Measurements from ENCODE around the gene SAA4. TPM values are rescaled to one million over a fixed set of nuclear protein-coding genes. Genes with fewer than 3 reads are reported as not detected.
"Not testable (repeated sequence)": the region's sequence is repeated elsewhere in the genome, so short reads cannot be mapped to it uniquely, and the experiment has no call there.

The SAA4 gene
- polyA plus RNA-seq, 4 donors, result not detected

DNA sequence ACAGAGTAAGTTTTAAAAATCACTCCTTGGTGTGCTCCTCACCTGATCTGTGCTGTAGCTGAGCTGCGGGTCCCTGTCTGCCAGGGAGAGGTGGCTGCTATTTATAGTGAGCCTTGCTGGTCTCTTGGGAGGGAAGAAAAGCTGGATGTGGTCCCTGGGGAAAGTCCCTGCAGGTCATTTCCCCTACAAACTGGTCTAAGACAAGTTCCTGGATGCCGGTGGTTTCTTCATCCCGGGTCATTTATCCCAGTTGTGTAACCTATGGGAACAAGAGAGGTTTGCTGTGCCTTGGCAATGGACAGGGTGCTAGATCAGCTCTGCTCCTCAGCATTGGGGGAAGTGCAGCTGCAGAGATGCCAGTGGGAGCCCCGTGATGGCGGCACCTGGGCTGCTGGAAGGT is 12.0 kb upstream of the SAA4 start, which contains the start of gene SAA2:
TSS of gene SAA2 (minus strand) at position 108 of the 400 bp plus-strand sequence. CDS start 657 bp downstream, outside the sequence.
- DNase-seq (ENCODE audit: low read depth in 4 of 4, low spot score in 3 of 4), result no peak

DNA sequence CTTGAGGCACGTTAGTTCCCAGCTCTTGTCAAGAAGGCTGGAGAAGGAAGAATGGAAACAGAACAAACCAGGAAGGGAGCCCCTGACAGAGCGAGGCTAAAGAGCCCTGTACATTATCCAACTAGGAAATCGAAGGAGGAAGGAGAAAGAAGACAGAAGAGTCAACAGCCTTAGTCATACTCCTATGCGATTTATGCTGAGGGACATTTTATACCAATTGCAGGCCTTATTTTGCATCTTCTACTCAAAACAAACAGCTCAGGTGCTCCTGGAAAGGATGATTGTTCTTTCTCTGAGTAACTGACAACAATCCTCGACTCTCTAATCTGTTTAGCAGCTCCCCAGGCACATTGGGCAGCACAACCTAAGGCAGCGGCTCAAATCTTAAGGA is 10.6 kb upstream of the SAA4 start:
- not testable (repeated sequence) for DNase-seq (ENCODE audit: low read depth in 4 of 4, low spot score in 3 of 4)

DNA sequence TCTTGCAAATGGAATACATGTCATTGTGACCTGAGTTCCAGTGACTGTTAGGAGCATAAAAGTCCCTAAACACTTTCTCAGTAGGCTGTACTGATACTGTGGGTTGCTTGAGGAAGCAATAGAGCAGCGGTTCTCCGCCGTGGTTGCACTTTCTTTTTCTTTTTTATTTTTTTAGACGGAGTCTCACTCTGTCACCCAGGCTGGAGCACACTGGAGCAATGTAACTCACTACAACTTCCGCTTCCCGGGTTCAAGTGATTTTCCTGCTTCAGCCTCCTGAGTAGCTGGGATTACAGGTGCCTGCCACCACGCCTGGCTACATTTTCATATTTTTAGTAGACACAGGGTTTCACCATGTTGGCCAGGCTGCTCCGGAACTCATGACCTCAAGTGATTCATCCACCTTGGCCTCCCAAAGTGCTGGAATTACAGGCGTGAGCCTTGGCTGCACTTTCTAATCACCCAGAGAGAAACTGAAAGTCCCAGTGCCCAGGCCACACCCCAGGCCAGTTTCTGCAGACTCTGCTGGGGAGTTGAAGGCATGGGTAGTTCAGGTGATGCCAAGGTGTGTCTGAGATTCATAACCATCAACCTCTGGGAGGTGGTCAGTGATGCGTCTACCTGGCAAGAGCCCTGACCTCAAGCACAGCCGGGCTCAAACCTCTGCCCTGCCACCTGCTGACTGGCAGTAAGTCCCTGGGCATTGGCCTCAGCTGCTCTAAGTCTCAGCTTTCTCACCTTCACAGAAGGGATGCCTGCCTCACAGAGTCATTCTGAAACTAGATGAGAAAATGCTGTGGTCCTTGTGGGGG is 10.0 kb upstream of the SAA4 start:
- DNase-seq (ENCODE audit: low read depth in 4 of 4, low spot score in 3 of 4), result not testable (repeated sequence)

DNA sequence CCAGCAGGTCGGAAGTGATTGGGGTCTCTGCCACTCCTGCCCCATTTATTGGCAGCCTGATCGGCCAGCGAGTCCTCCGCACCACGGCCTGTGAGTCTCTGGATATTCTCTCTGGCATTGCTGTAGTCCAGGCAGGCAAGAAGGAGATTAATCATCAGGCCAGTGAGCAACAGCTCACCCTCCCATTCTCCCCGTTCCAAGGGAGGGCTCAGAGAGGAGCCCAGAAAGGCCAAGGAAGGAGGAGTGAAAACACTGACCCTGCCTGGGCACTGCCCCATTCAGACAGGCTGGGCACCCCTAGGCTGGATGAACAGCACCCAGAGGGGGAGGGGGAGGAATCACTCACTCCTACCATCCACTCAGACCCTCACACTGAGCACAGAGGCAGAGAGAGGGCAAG is 8.8 kb upstream of the SAA4 start:
- no peak for DNase-seq (ENCODE audit: low read depth in 4 of 4, low spot score in 3 of 4)

DNA sequence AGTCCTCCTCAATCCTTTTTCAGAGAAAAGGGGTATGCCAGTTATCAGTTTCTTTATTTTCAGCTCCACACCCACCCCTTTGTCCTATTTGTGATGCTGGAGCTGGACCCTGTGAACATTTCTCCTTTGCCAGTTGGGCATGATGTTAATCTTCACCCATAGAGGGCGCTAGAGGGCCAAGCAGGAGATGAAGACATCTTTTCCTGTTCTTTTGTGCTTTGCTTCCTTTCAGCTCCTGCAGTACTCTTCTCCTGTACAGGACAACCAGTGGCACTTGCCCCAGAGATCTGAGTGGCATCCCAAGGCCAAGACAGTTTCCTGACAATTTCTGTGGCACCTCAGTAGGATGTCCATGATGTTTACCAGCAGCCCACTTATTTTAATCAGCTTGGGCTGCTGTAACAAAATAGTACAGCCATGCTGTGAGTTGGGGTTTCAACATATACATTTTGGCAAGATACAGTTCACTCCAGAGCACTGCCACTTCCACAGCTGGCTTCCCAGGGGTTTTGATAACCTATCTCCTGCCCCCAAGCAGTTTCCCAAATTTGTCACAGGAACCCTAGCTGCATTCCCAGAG is 7.3 kb upstream of the SAA4 start:
- peak in 2 of 4 donors; percentile 12 to 13 for DNase-seq (ENCODE audit: low read depth in 4 of 4, low spot score in 3 of 4)

DNA sequence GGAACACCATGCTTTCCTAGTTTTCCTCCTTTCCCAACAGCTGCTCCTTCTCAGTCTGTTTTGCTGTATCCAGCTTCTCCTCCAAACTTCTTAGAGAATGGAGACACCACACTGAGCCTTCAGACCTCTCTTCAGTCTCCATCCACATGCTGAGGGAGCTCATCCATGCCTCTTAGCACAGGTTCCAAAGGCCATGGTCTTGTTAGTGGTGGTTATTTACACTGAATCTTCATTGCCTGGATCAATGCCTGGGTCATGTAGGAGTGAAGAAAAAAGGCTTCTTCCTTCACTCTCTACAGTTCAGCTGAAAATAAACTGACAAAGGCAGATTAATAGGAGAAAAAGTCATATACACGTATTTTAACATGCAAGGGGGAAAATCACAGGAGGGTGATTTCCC is 3.1 kb upstream of the SAA4 start:
- no peak for DNase-seq (ENCODE audit: low read depth in 4 of 4, low spot score in 3 of 4)

DNA sequence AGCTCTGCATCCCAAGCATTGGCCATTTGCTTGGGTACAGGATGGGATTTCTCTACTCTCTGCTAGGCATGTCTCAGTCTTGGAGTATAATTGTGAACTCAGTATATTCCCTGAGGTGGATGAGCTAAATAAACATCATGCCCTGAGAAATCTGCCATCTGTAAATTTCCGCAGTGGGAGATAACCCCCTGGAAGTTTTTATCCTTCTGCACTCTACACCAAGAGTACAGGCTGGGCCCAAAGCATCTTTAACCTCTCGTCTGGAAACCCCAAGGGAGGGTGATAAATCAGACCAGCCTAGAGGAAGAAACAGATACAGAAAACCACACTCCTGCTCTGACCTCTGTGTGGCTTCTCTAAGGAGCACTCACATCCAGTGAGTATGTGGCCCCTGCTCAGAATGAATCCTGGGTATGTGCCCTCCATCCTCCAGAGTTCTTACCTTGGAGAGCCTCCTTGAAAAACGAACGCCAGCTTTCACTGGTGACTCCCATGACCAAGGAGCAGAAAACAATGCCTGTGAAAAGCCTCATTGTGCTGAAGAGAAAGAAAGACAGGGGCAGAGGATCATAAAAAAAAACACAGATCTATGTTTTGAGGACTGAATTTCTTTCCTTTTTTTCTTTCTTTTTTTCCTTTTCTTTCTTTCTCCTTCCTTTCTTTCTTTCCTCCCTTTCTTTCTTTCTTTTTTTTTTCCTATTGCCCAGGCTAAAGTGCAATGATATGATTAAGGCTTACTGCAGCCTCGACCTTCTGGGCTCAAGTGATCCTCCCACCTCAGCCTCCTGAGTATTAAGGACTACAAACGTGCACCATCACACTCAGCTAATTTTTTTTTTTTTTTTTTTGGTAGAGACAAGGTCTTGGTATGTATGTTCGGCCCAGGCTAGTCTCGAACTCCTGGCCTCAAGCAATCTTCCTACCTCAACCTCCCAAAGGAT is 938 bp downstream of the SAA4 start:
- no peak for DNase-seq (ENCODE audit: low read depth in 4 of 4, low spot score in 3 of 4)

DNA sequence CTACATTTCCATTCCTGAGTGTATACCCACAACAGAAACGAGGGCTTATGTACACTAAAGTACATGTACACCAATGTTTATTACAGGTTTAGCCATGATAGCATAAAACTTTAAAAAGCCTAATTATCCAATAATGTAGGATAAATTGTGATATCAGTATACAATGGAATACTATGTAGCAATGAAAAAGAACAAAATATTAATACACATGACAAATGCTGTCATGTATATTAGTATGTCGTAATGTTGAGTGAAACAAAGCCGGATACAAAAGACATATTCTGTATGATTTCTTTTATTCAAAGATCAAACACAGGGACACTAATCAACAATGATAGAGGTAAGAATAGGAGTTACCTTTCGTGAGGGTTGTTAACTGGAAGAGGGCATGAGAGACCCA is 2.7 kb downstream of the SAA4 start:
- DNase-seq (ENCODE audit: low read depth in 4 of 4, low spot score in 3 of 4), result no peak

DNA sequence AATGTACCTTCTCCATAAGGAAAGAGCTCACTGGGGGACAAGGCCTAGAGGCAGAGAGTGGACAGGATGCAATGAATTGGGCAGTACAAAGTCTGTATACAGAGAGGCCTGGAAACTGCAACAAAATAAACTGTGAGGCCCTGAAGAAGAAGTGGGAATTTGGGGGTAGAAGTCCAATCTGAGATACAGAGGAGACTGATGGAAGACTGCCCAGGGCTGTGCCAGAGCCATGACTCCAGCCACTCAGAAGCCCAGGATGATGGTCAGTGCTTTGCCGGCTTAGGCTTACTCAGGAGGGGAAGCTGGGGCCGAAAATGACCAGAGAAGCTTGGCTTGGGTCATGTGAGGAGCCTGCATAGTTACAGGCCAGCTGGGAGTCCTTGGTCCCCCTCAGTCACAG is 5.7 kb downstream of the SAA4 start:
- no peak for DNase-seq (ENCODE audit: low read depth in 4 of 4, low spot score in 3 of 4)

DNA sequence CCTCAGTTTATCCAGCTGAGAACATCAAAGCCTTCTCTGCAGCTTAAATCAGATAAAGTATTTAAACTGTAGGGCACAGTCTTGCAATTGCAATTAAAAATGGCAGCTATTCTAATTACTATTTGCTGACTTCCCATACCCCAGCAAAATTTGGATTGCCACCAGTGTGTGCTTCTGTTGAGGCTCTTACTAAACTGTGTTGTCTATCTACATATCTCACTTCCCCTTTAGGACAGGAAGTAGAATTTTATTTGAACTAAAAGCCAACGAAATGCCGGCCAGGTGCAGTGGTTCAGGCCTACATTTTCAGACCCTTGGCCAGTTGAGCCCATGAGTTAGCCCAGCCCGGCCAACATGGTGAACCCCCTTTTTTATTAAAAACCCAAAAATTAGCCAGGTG is 7.1 kb downstream of the SAA4 start:
- DNase-seq (ENCODE audit: low read depth in 4 of 4, low spot score in 3 of 4), result no peak

DNA sequence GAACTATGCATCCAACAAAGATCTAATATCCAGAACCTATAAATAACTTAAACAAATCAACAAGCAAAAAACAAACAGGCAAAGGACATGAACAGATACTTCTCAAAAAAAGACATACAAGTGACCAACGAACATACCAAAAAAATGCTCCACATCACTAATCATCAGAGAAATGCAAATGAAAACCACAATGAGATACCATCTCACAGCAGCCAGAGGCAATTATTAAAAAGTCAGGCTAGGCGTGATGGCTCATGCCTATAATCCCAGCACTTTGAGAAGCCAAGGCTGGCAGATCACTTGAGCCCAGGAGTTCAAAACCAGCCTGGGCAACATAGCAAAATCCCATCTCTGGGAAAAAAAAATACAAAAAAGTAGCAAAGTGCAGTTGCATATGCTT is 10.7 kb downstream of the SAA4 start:
- no peak for DNase-seq (ENCODE audit: low read depth in 4 of 4, low spot score in 3 of 4)

DNA sequence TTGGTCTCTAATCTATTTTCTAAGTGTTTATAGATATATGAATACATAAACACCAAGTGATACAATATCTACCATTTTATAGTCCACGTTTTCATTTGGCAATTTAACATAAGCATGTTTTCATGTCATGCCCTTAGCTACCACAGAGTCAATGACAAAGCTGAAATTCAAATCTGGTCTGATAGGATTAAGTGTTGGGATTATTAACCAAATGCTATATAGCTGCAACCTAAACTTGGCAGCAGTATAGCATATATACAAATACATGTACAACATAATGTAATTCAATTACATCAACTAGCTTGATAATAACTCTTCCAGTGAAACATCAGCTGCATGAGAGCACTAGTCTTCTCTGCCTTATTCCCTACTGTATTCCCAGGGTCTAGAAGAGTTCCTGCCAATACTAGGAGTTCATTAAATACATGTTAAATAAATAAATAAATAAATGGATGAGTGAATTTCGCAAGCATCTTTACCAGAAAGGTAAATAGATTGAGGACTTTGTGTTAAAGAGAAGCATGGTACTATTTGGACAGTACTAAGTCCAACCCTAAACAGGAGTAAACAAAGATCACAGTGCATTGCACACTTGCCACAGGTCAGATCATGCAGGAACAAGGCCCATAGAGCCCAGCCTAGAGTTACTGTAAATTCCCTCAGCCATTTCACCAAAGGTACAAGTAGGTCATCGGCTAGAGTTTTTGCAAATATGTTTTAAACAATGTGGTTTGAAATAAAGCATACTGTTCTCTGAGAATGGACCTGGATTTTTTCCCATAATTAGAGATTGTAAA is 12.8 kb downstream of the SAA4 start:
- DNase-seq (ENCODE audit: low read depth in 4 of 4, low spot score in 3 of 4), result no peak

DNA sequence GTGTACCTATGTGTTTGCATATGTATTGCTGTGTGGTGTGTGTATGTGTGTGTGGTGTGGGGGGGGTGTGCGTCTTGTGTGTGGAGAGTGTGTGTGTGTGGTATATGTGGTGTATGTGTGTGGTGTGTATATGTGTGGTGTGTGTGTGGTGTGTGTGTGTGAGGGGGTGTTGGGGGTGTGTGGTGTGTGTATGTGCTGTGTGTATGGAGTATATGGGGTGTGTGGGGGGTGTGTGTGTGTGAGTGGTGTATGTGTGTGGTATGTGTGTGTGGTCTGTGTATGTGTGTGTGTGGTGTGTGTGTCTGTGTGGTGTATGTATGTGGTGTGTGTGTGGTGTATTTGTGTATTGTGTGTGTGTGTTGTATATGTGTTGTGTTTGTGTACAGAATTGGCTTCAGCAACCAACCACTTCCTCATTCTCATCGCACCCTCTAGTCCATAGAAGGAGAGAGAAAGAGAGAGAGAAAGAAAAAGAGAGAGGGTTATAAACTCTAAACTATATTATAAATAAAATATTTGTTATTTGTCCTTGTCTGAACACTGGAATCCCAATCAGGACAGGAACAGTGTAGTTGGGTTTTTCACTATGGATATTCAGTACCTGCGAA is 13.7 kb downstream of the SAA4 start:
- no peak for DNase-seq (ENCODE audit: low read depth in 4 of 4, low spot score in 3 of 4)

DNA sequence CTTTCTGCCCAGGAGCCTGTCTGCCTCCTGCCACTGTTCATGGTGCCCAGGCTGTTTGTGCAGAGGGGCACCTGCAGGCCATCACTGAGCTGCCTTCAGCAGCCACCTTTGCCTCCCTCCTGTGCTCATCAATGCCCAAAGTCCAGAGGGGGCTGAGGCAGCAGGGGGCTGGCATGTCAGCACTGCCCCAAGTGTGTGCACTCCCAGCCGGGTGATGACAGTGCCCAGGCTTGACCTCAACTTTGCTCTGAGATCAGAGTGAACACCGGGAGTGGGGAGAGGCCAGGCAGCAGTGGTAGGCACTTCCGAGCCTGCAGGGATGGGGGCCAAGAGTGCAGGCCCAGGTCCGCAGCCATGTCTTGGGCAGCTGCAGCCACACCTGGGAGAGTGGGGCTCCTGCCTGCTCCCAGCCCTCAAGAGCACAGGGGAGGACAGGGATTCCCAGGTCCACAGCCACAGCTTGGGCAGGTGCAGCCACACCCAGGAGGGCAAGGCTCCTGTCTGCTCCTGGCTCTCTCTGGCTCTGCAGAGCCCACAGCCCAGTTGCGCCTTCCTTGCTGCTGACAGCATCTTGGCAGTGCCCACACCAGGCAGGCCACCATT is 15.2 kb downstream of the SAA4 start:
- DNase-seq (ENCODE audit: low read depth in 4 of 4, low spot score in 3 of 4), result no peak

DNA sequence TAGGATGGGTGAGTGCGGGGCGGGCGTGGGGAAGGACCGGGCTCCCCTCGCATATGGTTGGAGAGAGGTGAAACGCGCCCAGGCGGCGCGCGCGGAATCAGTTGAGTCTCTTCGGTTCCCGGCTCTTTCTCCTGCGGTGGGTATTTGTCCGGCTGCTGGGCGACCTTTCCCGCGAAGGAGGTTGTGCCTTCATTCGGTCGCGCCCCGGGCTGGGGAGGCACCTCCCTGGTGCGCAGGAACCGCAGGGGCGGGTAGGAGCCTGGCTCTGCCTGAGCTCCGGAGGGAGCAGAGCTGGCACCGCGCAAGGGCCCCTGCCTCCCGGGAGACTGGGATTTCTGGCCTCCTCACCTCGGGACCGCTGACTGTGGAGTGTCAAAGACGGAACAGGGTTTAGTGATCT is 27.5 kb downstream of the SAA4 start:
- no peak for DNase-seq (ENCODE audit: low read depth in 4 of 4, low spot score in 3 of 4)

DNA sequence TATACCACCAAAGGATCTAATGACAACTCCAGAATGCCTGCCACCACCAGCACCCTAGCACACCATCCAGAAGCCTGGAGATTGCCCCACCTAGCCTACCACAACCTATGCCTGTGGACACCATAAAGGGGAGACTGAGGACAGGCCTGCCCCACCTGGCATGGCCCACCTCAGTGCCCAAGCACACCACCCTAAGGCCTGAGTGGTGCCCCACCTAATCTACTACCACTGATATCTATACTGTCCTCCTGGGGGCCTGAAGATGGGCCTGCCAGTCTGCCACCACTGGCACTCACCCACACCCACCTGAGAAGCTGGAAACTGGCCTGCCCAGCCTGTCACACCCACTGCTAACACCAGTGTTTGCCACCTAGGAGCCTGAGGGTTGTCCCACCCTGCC is 31.8 kb downstream of the SAA4 start:
- DNase-seq (ENCODE audit: low read depth in 4 of 4, low spot score in 3 of 4), result no peak

DNA sequence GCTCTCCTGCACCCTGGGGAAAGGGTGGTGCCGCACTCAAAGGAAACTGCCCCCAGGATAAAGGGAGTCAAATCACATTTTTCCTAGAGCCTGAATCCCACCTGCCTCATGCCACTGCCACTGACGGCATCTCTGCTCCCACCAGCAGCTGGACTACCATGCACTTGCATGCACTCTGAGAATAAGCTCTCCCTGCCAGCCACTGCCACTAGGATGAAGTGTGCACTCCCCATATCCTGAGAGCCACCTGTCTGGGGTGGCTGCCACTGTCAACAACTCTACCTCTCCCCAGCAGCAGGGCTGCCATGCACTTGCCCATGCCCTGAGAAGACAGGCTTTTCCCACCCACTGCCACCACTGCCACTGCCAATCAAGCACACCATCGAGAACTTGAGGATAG is 32.4 kb downstream of the SAA4 start:
- no peak for DNase-seq (ENCODE audit: low read depth in 4 of 4, low spot score in 3 of 4)

DNA sequence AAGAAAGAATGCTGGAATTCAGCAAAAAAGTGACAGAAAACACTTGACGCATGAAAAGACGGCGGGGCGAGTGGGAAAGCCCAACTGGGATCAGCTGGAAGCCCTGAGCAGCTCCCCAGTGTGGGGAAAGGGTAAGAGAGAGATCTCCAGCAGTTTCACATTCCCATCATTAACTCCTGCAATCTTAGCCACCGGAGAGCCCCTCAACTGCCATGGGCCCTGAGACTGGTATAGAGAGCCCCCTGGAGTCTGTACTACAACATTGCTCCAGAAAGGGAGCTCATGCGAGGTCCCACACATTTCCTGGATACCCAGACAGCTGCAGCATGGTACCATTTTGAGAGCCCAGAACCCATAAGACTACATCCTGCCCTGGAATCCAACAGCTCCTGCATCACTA is 32.9 kb downstream of the SAA4 start:
- no peak for DNase-seq (ENCODE audit: low read depth in 4 of 4, low spot score in 3 of 4)

DNA sequence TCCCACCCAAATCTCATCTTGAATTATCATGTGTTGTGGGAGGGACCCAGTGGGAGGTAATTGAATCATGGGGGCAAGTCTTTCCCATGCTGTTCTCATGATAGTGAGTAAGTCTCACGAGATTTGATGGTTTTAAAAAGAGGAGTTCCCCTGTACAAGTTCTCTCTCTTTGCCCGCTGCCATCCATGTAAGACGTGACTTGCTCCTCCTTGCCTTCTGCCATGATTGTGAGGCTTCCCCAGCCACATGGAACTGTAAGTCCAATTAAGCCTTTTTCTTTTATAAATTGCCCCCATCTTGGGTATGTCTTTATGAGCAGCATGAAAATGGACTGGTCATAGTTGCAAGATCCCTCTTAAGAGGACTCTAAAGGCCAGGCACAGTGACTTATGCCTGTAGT is 38.9 kb downstream of the SAA4 start:
- not testable (repeated sequence) for DNase-seq (ENCODE audit: low read depth in 4 of 4, low spot score in 3 of 4)

DNA sequence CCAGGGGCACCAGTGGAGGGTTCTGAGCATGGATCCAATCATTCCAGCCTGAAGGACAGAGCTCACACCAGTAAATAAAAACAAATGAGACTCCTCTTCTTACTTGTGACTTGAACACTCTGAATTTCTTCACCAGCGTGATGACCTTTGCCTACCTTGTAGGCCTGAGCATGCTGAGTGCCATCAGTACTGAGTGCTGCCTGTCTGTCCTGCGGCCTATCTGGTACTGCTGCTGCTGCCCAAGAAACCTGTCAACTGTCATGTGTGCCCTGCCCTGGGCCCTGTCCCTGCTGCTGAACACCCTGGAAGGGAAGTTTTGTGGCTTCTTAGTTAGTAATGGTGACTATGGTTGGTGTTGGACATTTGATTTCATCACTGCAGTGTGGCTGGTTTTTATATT is 40.1 kb downstream of the SAA4 start:
- no peak for DNase-seq (ENCODE audit: low read depth in 4 of 4, low spot score in 3 of 4)

Data from right renal pelvis (tissue), 4 donors.